Nephron (organoid): ENCODE data around the gene XPO5.
"Not testable (repeated sequence)": the region's sequence is repeated elsewhere in the genome, so short reads cannot be mapped to it uniquely, and the experiment has no call there.

Source experiments
- H3K27ac Mint-ChIP-seq, 3 experiments: 2 replicates each; pipeline ENCODE4 v1.8.0; 2020; ENCODE audit warnings: mixed read lengths in 3 of 3, mild to moderate bottlenecking in 2 of 3, moderate library complexity in 1 of 3
- H3K27me3 Mint-ChIP-seq: 2 replicates; pipeline ENCODE4 v1.8.0; 2021; ENCODE audit warnings: low read depth, mild to moderate bottlenecking, moderate library complexity, mixed read lengths
- H3K36me3 Mint-ChIP-seq: 2 replicates; pipeline ENCODE4 v1.8.0; 2020; ENCODE audit warnings: low read depth, mixed read lengths
- H3K4me1 Mint-ChIP-seq: 2 replicates; pipeline ENCODE4 v1.8.0; 2020; ENCODE audit warnings: mixed read lengths
- H3K4me3 Mint-ChIP-seq, 3 experiments: 2 replicates each; pipeline ENCODE4 v1.8.0; 2020; ENCODE audit warnings: mild to moderate bottlenecking in 3 of 3, mixed read lengths in 3 of 3, moderate library complexity in 2 of 3
- H3K9me3 Mint-ChIP-seq: 2 replicates; pipeline ENCODE4 v1.8.0; 2020; ENCODE audit warnings: mixed read lengths
- CTCF ChIP-seq, 3 experiments: fragments of 200-600 bp; sonication (generic); IDR thresholded peaks; one replicate each; pipeline ENCODE4 v1.5.0; 2021; ENCODE audit warnings: antibody characterized with exemption in 3 of 3; ENCODE audit not compliant: unreplicated experiment in 3 of 3

The XPO5 gene

DNA sequence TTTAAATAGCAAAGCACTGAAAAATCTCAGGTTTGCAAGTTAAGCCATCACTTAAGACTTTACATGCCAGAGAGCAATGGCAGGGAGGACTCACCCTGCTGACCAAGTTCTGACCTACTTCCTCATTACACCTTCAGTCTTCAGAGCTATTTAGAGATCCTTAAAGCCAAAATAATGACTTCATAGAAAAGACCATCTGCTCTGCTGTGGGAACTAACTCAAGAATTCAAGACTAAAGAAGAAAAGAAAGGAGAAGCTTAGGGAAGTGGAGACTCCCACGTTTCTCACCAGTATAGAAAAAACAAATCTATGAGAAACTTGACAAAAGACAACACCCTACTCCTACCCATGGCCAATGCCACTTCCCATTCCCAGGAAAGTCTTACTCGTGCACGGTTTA, 28.6 kb downstream of the XPO5 start:
- H3K27me3 Mint-ChIP-seq = no peaks in the 10 kb centered on the region
- TF ChIP-seq CTCF (IDR thresholded peaks at IDR 0.05; ENCODE audit: unreplicated experiment in 3 of 3) = no peak
- H3K4me3 Mint-ChIP-seq = no peak overlapping the region
- H3K36me3 Mint-ChIP-seq = peaks cover 62% of the 10 kb centered on the region
- peak overlapping the region in 1 of 3 experiments; percentile 81 for H3K27ac Mint-ChIP-seq
- H3K9me3 Mint-ChIP-seq = no peaks in the 10 kb centered on the region
- H3K4me1 Mint-ChIP-seq = no peaks in the 10 kb centered on the region

DNA sequence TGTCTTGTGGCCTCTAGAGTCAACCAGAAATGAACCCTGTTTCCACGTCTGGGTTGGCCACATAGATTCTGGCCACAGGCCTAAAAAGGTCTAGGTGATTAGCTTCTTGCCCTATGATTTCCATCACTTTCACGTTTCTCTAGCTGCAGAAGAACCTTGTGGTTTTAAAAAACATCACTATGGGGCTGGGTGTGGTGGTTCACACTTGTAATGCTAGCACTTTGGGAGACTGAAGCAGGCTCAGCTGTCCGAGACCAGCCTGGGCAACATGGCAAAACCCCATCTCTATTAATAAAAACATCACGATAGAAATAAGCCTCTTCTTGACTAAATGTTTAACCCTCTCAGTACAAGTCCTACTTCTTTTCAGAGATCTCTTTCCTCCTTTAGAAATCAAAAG, 31.4 kb downstream of the XPO5 start:
- no peaks in the 10 kb centered on the region for H3K4me1 Mint-ChIP-seq
- H3K4me3 Mint-ChIP-seq = no peak overlapping the region
- peaks cover 57% of the 10 kb centered on the region for H3K36me3 Mint-ChIP-seq
- no peak for TF ChIP-seq CTCF (IDR thresholded peaks at IDR 0.05; ENCODE audit: unreplicated experiment in 3 of 3)
- H3K9me3 Mint-ChIP-seq = no peaks in the 10 kb centered on the region
- H3K27ac Mint-ChIP-seq = no peak overlapping the region
- no peaks in the 10 kb centered on the region for H3K27me3 Mint-ChIP-seq

DNA sequence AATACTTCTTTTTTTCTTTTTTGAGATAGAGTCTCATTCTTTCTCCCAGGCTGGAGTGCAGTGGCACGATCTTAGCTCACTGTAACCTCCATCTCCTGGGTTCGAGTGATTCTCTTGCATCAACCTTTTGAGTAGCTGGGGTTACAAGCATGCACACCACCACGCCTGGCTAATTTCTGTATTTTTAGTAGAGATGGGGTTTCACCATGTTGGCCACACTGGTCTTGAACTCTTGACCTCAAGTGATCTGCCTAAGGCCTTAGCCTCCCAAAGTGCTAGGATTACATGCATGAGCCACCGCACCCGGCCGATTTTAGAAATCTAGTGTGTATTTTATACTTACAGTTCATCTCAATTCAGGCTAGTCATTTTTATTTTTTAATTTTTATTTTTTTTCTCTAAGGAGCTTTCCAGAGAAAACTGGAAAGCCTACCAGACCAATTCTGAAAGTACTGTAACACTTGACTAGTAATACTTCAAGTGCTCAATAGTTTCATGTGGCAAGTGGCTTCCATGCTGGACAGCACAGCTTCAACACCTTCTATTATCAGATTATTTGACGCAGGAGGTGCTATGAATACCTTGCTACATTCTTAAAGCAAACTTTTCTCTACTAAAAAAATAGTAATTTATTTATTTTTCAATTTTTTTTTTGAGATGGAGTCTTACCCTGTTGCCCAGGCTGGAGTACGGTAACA, 33.9 kb downstream of the XPO5 start:
- Mint-ChIP-seq H3K27me3 (no peaks in the 10 kb centered on the region), H3K4me3 (no peak overlapping the region), H3K4me1 (no peaks in the 10 kb centered on the region), H3K9me3 (no peaks in the 10 kb centered on the region), H3K36me3 (peaks cover 53% of the 10 kb centered on the region), H3K27ac (no peak overlapping the region)
- no peak for TF ChIP-seq CTCF (IDR thresholded peaks at IDR 0.05; ENCODE audit: unreplicated experiment in 3 of 3)

DNA sequence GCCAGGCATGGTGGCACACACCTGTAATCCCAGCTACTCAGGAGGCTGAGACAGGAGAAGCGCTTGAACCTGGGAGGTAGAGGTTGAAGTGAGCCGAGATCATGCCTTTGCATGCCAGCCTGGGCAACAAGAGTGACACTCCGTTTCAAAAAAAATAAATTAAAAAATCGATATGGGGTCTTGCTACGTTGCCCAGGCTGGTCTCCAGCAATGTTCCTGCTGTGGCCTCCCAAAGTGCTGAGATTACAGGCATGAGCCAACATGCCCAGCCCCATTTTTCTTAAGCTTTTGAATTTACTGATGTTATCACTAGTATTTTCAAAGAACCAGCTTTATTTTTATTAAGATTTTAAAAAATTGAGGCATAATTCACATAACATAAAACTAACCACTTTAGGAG, 35.3 kb downstream of the XPO5 start:
- no peak overlapping the region for H3K27ac Mint-ChIP-seq
- TF ChIP-seq CTCF (IDR thresholded peaks at IDR 0.05; ENCODE audit: unreplicated experiment in 3 of 3) = no peak
- no peaks in the 10 kb centered on the region for H3K4me1 Mint-ChIP-seq
- H3K27me3 Mint-ChIP-seq = no peaks in the 10 kb centered on the region
- H3K4me3 Mint-ChIP-seq = no peak overlapping the region
- H3K36me3 Mint-ChIP-seq = peaks cover 42% of the 10 kb centered on the region
- H3K9me3 Mint-ChIP-seq = no peaks in the 10 kb centered on the region

GRCh38 chr6:43539409-43539808, 36.4 kb downstream of the XPO5 start:
- not testable (repeated sequence) for H3K4me3 Mint-ChIP-seq, H3K27me3 Mint-ChIP-seq, H3K4me1 Mint-ChIP-seq, H3K9me3 Mint-ChIP-seq, H3K27ac Mint-ChIP-seq
- peaks cover 42% of the 10 kb centered on the region for H3K36me3 Mint-ChIP-seq

- not testable (repeated sequence) for H3K4me3 Mint-ChIP-seq, H3K9me3 Mint-ChIP-seq, H3K27ac Mint-ChIP-seq
Measured at GRCh38 chr6:43538986-43539385, 36.9 kb downstream of the XPO5 start.

GRCh38 chr6:43532201-43532600, 43.6 kb downstream of the XPO5 start:
- no peak for TF ChIP-seq CTCF (IDR thresholded peaks at IDR 0.05; ENCODE audit: unreplicated experiment in 3 of 3)
- no peaks in the 10 kb centered on the region for H3K4me1 Mint-ChIP-seq
- H3K9me3 Mint-ChIP-seq = no peaks in the 10 kb centered on the region
- peaks cover 50% of the 10 kb centered on the region for H3K36me3 Mint-ChIP-seq
- H3K27ac Mint-ChIP-seq = no peak overlapping the region
- H3K4me3 Mint-ChIP-seq = no peak overlapping the region
- peaks cover 3% of the 10 kb centered on the region for H3K27me3 Mint-ChIP-seq

More at GRCh38 chr6:43538986-43539385, 36.9 kb downstream of the XPO5 start:
- peaks cover 41% of the 10 kb centered on the region for H3K36me3 Mint-ChIP-seq
- not testable (repeated sequence) for H3K27me3 Mint-ChIP-seq, H3K4me1 Mint-ChIP-seq
